ENCODE measurements around the gene FAT1. TPM values are rescaled to one million over a fixed set of nuclear protein-coding genes. Genes with fewer than 3 reads are reported as not detected.

Gene FAT1
- polyA plus RNA-seq, 1 donor from 2014 or later = 19.8 TPM

- no peak overlapping the region for H2AFZ ChIP-seq (ENCODE audit: low read depth, low read length)
- H3K79me2 ChIP-seq (replicated peaks; ENCODE audit: insufficient read depth, low read length) = no peaks in the 10 kb centered on the region
- H3K9me2 ChIP-seq (ENCODE audit: insufficient read depth, low read length) = no peaks in the 10 kb centered on the region
- H4K20me1 ChIP-seq (ENCODE audit: insufficient read depth) = no peaks in the 10 kb centered on the region
- H3K4me2 ChIP-seq (ENCODE audit: low read length) = no peak overlapping the region
- H3K27ac ChIP-seq (ENCODE audit: low read length) = no peak overlapping the region
- no peaks in the 10 kb centered on the region for H3K9me3 ChIP-seq (ENCODE audit: low read length)
- H3K36me3 ChIP-seq (ENCODE audit: insufficient read depth, low read length) = no peaks in the 10 kb centered on the region
- no peak overlapping the region for H3K9ac ChIP-seq (ENCODE audit: low read length)
- H3F3A ChIP-seq (ENCODE audit: insufficient read depth, low read length, poor library complexity, severe bottlenecking) = peaks cover 7% of the 10 kb centered on the region
- no peak overlapping the region for H3K4me3 ChIP-seq (ENCODE audit: low read length)
- TF ChIP-seq TAF1 (IDR thresholded peaks at IDR 0.05; ENCODE audit: low read depth) = no peak
- TF ChIP-seq, protein P1, sequence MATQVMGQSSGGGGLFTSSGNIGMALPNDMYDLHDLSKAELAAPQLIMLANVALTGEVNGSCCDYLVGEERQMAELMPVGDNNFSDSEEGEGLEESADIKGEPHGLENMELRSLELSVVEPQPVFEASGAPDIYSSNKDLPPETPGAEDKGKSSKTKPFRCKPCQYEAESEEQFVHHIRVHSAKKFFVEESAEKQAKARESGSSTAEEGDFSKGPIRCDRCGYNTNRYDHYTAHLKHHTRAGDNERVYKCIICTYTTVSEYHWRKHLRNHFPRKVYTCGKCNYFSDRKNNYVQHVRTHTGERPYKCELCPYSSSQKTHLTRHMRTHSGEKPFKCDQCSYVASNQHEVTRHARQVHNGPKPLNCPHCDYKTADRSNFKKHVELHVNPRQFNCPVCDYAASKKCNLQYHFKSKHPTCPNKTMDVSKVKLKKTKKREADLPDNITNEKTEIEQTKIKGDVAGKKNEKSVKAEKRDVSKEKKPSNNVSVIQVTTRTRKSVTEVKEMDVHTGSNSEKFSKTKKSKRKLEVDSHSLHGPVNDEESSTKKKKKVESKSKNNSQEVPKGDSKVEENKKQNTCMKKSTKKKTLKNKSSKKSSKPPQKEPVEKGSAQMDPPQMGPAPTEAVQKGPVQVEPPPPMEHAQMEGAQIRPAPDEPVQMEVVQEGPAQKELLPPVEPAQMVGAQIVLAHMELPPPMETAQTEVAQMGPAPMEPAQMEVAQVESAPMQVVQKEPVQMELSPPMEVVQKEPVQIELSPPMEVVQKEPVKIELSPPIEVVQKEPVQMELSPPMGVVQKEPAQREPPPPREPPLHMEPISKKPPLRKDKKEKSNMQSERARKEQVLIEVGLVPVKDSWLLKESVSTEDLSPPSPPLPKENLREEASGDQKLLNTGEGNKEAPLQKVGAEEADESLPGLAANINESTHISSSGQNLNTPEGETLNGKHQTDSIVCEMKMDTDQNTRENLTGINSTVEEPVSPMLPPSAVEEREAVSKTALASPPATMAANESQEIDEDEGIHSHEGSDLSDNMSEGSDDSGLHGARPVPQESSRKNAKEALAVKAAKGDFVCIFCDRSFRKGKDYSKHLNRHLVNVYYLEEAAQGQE (IDR thresholded peaks at IDR 0.05; ENCODE audit: borderline replicate concordance) = no peak
- TF ChIP-seq EZH2 (IDR thresholded peaks at IDR 0.05; ENCODE audit: borderline replicate concordance, insufficient read depth, low read length, poor library complexity, severe bottlenecking) = no peak
- no peak for TF ChIP-seq EP300 (conservative IDR thresholded peaks at IDR 0.05; ENCODE audit: poor library complexity, severe bottlenecking)
- no peak for TF ChIP-seq SMC3 (conservative IDR thresholded peaks at IDR 0.05; ENCODE audit: poor library complexity)
- TF ChIP-seq RAD21 (conservative IDR thresholded peaks at IDR 0.05) = no peak
- H3K27me3 ChIP-seq (ENCODE audit: insufficient read depth, low read depth, low read length) = peaks cover 25% of the 10 kb centered on the region
Measured at GRCh38 chr4:186553717-186554116, 169.9 kb downstream of the FAT1 start.

DNA sequence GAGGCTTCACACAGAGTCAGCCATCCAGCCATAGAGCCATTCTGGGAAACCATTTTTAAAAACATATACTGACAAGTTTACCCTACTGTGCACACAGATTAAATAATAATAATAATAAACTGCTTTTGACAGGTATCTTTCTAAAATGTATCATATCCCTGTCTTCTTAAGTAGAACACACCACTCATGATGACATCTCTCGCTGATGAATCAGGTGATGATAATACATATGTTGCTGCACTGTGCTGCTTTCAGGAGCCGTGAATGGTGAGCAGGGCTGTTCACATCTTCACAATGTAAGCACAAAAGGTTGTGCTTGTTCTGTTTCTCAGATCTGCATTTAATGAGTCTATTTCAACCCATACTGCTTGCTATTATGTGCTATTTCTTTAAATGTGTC lies 171.8 kb downstream of the FAT1 start:
- Histone ChIP-seq H3K9me2 (ENCODE audit: insufficient read depth, low read length) (no peaks in the 10 kb centered on the region), H2AFZ (ENCODE audit: low read depth, low read length) (no peak overlapping the region), H3K36me3 (ENCODE audit: insufficient read depth, low read length) (no peaks in the 10 kb centered on the region), H3K27ac (ENCODE audit: low read length) (no peak overlapping the region), H3K9ac (ENCODE audit: low read length) (no peak overlapping the region), H4K20me1 (ENCODE audit: insufficient read depth) (no peaks in the 10 kb centered on the region), H3K79me2 (replicated peaks; ENCODE audit: insufficient read depth, low read length) (no peaks in the 10 kb centered on the region), H3K4me3 (ENCODE audit: low read length) (peak overlapping the region; percentile 12), H3K27me3 (ENCODE audit: insufficient read depth, low read depth, low read length) (peaks cover 25% of the 10 kb centered on the region), H3K4me2 (ENCODE audit: low read length) (no peak overlapping the region), H3K9me3 (ENCODE audit: low read length) (no peaks in the 10 kb centered on the region), H3F3A (ENCODE audit: insufficient read depth, low read length, poor library complexity, severe bottlenecking) (peaks cover 7% of the 10 kb centered on the region)
- TF ChIP-seq POLR2AphosphoS5 (IDR thresholded peaks at IDR 0.05) = peak; percentile 68
- peak; percentile 87 for TF ChIP-seq EP300 (conservative IDR thresholded peaks at IDR 0.05; ENCODE audit: poor library complexity, severe bottlenecking)
- no peak for TF ChIP-seq MXI1 (conservative IDR thresholded peaks at IDR 0.05; ENCODE audit: poor library complexity, severe bottlenecking)

- TF ChIP-seq, protein P2, sequence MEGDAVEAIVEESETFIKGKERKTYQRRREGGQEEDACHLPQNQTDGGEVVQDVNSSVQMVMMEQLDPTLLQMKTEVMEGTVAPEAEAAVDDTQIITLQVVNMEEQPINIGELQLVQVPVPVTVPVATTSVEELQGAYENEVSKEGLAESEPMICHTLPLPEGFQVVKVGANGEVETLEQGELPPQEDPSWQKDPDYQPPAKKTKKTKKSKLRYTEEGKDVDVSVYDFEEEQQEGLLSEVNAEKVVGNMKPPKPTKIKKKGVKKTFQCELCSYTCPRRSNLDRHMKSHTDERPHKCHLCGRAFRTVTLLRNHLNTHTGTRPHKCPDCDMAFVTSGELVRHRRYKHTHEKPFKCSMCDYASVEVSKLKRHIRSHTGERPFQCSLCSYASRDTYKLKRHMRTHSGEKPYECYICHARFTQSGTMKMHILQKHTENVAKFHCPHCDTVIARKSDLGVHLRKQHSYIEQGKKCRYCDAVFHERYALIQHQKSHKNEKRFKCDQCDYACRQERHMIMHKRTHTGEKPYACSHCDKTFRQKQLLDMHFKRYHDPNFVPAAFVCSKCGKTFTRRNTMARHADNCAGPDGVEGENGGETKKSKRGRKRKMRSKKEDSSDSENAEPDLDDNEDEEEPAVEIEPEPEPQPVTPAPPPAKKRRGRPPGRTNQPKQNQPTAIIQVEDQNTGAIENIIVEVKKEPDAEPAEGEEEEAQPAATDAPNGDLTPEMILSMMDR (IDR thresholded peaks at IDR 0.05; ENCODE audit: poor library complexity, severe bottlenecking) = no peak
- no peak for TF ChIP-seq EZH2 (IDR thresholded peaks at IDR 0.05; ENCODE audit: borderline replicate concordance, insufficient read depth, low read length, poor library complexity, severe bottlenecking)
- no peak for TF ChIP-seq SMC3 (conservative IDR thresholded peaks at IDR 0.05; ENCODE audit: poor library complexity)
- TF ChIP-seq EP300 (conservative IDR thresholded peaks at IDR 0.05; ENCODE audit: poor library complexity, severe bottlenecking) = no peak
- TF ChIP-seq TAF1 (IDR thresholded peaks at IDR 0.05; ENCODE audit: low read depth) = no peak
- no peak for TF ChIP-seq MXI1 (conservative IDR thresholded peaks at IDR 0.05; ENCODE audit: poor library complexity, severe bottlenecking)
- TF ChIP-seq POLR2AphosphoS5 (IDR thresholded peaks at IDR 0.05) = no peak
- TF ChIP-seq, protein P1 (IDR thresholded peaks at IDR 0.05; ENCODE audit: borderline replicate concordance) = no peak
- TF ChIP-seq RAD21 (conservative IDR thresholded peaks at IDR 0.05) = no peak
- Histone ChIP-seq H3K9ac (ENCODE audit: low read length) (no peak overlapping the region), H3K27ac (ENCODE audit: low read length) (no peak overlapping the region), H3K36me3 (ENCODE audit: insufficient read depth, low read length) (no peaks in the 10 kb centered on the region), H3K9me3 (ENCODE audit: low read length) (no peaks in the 10 kb centered on the region), H4K20me1 (ENCODE audit: insufficient read depth) (no peaks in the 10 kb centered on the region), H2AFZ (ENCODE audit: low read depth, low read length) (no peak overlapping the region), H3K4me3 (ENCODE audit: low read length) (no peak overlapping the region), H3K79me2 (replicated peaks; ENCODE audit: insufficient read depth, low read length) (no peaks in the 10 kb centered on the region), H3K9me2 (ENCODE audit: insufficient read depth, low read length) (no peaks in the 10 kb centered on the region), H3K27me3 (ENCODE audit: insufficient read depth, low read depth, low read length) (no peaks in the 10 kb centered on the region), H3K4me2 (ENCODE audit: low read length) (no peak overlapping the region), H3F3A (ENCODE audit: insufficient read depth, low read length, poor library complexity, severe bottlenecking) (no peaks in the 10 kb centered on the region)
Measured at GRCh38 chr4:186545436-186545835, 178.2 kb downstream of the FAT1 start.

All from neural cell (in vitro differentiated cells).